AG08395 (cell line): ENCODE measurements around the gene DAPK1.

ENCODE experiments used
- DNase-seq: peaks from one replicate; pipeline ENCODE4 v3.0.0; 2012; ENCODE audit warnings: mixed read lengths, low spot score

Gene DAPK1

GRCh38 chr9:87594194-87594593, 96.5 kb downstream of the DAPK1 start:
- no peak for DNase-seq

- DNase-seq = no peak
Measured at GRCh38 chr9:87594662-87595061, 97.0 kb downstream of the DAPK1 start.

- DNase-seq = no peak
Measured at GRCh38 chr9:87595610-87596009, 97.9 kb downstream of the DAPK1 start.

DNA sequence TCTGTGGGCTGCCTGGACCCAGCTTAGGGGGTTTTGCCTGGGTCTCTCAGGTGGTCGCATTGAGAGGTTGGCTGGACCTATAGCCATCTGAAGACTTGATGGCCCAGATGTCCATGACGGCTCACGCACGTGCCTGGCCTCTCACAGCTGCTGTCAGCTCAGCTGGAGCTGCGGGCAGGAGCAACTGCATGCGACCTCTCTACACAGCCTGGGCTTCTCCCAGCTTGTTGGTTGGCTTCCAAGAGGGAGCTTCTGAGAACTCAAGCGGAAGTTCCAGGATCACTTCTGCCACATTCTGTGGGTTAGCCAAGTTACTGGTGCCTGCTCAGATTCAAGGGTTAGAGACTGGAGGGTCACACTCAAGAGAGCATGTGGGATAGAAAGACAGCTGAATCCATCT, 99.2 kb downstream of the DAPK1 start:
- DNase-seq = peak; percentile 52

- DNase-seq = no peak
Measured at GRCh38 chr9:87597710-87598443, 100.2 kb downstream of the DAPK1 start.

DNA sequence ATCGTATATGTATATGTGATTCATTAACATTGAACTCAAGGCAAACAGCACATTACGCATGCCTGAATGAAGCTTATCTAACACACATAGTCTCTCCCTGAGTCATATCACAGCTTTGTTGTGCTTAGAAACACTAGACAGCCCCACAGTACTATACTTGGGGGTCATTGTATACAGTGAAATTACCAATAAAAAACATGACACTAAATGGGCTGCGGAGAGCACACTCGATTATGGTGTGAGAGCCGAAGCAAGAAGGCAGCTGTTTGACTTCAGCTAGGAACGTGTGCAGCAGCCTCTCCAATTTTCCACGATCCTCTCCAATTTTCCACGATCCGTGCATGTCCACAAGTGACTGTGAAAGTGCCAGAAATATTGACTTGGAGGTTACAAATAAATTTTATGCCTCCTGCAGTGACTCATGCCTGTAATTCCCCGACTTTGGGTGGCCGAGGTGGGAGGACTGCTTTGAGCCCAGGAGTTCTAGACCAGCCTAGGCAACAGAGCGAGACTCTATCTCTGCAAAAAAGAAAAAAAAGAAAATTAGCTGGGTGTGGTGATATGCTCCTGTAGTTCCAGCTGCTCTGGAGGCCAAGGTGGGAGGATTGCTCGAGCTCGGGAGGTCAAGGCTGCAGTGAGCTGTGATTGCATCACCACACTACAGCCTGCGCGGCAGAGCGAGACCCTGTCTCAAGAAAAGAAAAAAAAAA, 102.4 kb downstream of the DAPK1 start:
- DNase-seq = peak; percentile 55

- no peak for DNase-seq
Measured at GRCh38 chr9:87601176-87601575, 103.5 kb downstream of the DAPK1 start.

DNA sequence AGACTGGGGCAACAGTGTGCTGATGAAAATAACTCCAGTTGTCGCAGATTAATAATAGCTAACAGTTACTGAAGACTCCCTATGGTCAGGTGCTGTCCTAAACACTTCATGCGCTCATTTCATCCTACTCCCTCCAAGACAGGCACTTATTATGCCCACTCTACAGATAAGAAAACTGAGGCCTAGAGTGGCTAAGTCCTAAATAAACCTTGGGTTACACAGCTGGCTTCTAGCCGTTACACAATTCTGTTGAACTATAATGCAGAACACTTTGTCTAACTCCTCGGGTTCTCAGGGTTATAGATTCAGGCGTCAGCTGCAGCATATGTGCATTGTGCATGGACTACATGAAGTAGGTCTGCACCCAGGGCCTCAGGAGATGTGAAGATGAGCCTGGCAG, 103.9 kb downstream of the DAPK1 start:
- DNase-seq = no peak

GRCh38 chr9:87602933-87603643, 105.4 kb downstream of the DAPK1 start:
- no peak for DNase-seq

DNA sequence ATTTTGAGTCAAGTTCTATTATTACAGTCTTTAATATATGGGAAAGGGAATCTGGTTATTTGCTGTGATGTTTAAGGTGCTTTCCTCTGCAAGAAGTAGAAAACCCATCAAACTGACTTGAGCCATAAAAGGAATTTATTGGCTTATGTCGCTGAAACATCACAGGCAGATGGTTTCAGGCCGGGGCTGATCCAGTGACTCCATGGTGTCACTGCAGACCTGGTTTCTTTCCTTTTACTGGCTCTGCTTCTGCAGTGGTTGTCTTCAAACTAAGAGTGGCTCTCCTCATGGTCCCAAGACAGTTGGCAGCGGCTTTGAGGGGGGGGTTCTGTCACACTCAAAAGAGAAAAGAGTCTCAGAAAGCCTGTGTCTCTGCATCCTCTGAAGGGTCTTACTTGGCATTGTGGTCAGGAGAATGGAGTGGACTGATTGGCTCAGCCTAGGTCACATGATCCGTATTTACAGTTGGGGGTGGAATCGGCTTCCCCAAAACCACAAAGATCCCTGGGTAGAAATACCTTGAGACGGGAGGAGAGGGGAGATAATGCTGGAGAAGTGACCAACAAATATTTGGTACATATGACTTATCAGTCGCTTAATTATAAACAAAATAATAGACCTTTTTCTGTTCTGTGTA, 106.3 kb downstream of the DAPK1 start:
- DNase-seq = no peak

DNA sequence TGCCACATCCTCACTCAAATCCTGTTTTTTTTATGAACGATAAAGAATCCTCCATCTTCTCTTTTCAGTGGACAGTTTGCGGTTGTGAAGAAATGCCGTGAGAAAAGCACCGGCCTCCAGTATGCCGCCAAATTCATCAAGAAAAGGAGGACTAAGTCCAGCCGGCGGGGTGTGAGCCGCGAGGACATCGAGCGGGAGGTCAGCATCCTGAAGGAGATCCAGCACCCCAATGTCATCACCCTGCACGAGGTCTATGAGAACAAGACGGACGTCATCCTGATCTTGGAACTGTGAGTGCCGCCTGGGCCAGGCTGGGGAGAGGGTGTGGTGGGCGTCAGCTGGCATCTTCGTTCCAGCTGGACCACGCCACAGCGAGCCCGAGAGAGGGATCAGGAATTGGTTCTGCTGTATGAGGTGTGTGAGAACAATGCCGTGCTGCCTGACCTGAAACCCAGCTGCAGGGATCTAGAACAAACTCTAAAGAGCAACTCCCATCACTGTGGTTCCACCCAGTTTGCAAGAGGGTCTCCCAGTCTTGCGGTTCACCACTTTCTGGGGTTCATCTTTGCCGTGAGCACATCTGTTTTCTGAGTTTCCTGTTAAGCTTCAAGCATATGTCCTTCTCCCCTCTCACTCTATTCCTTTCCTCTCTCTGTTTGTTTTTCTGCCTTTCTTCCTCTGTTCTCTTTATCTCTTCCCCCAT, 107.4 kb downstream of the DAPK1 start:
- DNase-seq = no peak

DNA sequence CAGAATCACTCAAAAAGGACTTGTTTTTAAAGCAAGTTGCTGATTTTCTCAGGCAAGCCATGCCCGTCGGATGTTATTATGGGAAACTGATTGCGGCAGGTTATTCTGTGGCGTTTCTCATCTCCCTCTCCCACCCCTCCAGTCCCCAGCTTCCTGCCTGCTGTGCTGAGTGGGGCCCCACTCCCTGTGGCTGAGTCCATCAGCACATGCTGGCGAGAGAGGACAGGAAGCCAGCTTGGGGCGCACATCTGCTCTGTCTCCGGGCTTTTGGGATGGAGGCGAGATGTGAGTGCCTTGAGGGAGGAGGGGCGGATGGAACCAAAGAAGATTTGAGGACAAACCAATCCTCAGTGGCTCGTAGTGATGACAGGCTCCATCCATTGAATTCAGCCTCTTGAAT, 108.0 kb downstream of the DAPK1 start:
- no peak for DNase-seq

- peak; percentile 81 for DNase-seq
Measured at GRCh38 chr9:87606841-87607521, 109.3 kb downstream of the DAPK1 start.

DNA sequence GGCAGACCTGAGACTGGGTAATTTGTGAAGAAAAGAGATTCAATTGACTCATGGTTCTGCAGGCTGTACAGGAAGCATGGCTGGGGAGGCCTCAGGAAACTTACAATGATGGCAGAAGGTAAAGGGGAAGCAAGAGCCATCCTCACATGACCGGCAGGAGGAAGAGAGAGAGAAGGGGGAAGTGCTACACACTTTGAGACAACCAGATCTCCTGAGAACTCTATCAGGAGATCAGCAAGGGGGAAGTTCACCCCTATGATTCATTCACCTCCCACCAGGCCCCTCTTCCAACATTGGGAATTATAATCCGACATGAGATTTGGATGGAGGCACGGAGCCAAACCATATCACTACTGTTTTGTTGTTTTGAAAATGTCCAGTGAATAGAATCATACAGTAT, 110.2 kb downstream of the DAPK1 start:
- DNase-seq = no peak

GRCh38 chr9:87609002-87609401, 111.3 kb downstream of the DAPK1 start:
- DNase-seq = no peak

- no peak for DNase-seq
Measured at GRCh38 chr9:87609486-87609885, 111.8 kb downstream of the DAPK1 start.

- no peak for DNase-seq
Measured at GRCh38 chr9:87610200-87611155, 112.8 kb downstream of the DAPK1 start.

GRCh38 chr9:87611776-87612175, 114.1 kb downstream of the DAPK1 start:
- DNase-seq = no peak

DNA sequence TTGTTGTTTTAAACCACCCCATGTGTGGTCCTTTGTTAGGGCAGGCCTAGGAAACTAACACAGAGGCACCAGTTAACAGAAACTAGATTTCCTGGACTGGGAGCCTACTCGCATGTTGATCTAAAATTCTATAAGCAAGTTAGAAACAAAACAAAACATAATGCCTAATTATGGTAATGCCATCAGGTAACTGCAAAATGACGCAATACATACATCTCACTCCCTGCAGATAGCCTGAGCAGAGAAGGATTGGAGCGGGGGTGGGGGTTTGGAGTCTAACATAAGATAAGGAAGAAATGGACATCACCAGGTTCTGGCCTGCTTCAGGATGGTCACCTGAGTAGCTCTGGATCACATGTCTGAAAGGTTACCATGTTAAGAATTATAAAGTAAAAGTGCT, 114.9 kb downstream of the DAPK1 start:
- no peak for DNase-seq
